ENCODE data around the gene CCR4.

GRCh38 chr3:32991781-32992180, 40.3 kb downstream of the CCR4 start:
- no peak for TF ChIP-seq PAX5 (IDR thresholded peaks at IDR 0.05; ENCODE audit: borderline replicate concordance, low read depth, low read length)
- no peak for TF ChIP-seq GABPA (IDR thresholded peaks at IDR 0.05; ENCODE audit: low read depth)
- TF ChIP-seq POLR2AphosphoS5 (IDR thresholded peaks at IDR 0.05; ENCODE audit: low read length): no peak
- no peak for TF ChIP-seq TARDBP (IDR thresholded peaks at IDR 0.05; ENCODE audit: borderline replicate concordance)
- no peak for TF ChIP-seq CTCF (IDR thresholded peaks at IDR 0.05 in 2 of 3, conservative IDR thresholded peaks at IDR 0.05 in 1 of 3; ENCODE audit: control insufficient read depth in 2 of 3, extremely low read depth in 1 of 3, insufficient read depth in 1 of 3, low read depth in 3 of 3, low read length in 3 of 3)
- no peak for TF ChIP-seq SIX5 (IDR thresholded peaks at IDR 0.05; ENCODE audit: low read depth, low read length, severe bottlenecking)
- no peak for TF ChIP-seq TAF1 (IDR thresholded peaks at IDR 0.05; ENCODE audit: borderline replicate concordance, low read depth, low read length)
- no peak for TF ChIP-seq EP300 (IDR thresholded peaks at IDR 0.05; ENCODE audit: borderline replicate concordance in 1 of 2, control insufficient read depth in 1 of 2, low read depth in 2 of 2, low read length in 2 of 2)
- TF ChIP-seq ATF2 (IDR thresholded peaks at IDR 0.05; ENCODE audit: low read length): no peak

Data from GM12878 (cell line).